Hematopoietic multipotent progenitor cell treated with erythropoietin and hydrocortisone succinate and interleukin-3 and kit ligand, for 8 days (in vitro differentiated cells): ENCODE results near the gene TOPORS.
"Not testable (repeated sequence)": the region's sequence is repeated elsewhere in the genome, so short reads cannot be mapped to it uniquely, and the experiment has no call there.

ENCODE experiments used
- DNase-seq: peaks from one replicate; pipeline ENCODE4 v3.0.0-alpha.2; 2015

Gene TOPORS

GRCh38 chr9:32565967-32566366 is 13.6 kb upstream of the TOPORS start:
- DNase-seq = no peak

- no peak for DNase-seq
Observed at GRCh38 chr9:32558408-32558934, 6.1 kb upstream of the TOPORS start.

GRCh38 chr9:32554591-32554990 is 2.2 kb upstream of the TOPORS start:
- DNase-seq = no peak

- peak; percentile 99 for DNase-seq
Observed at GRCh38 chr9:32554107-32554506, 1.7 kb upstream of the TOPORS start.

GRCh38 chr9:32551276-32552051 is 922 bp downstream of the TOPORS start:
- DNase-seq = peak; percentile 68

GRCh38 chr9:32550562-32551275 is 1.7 kb downstream of the TOPORS start:
- DNase-seq = peak; percentile 86

GRCh38 chr9:32550150-32550561 is 2.2 kb downstream of the TOPORS start:
- DNase-seq = peak; percentile 30

GRCh38 chr9:32548213-32548612 is 4.2 kb downstream of the TOPORS start:
- not testable (repeated sequence) for DNase-seq

GRCh38 chr9:32545884-32546283 is 6.5 kb downstream of the TOPORS start:
- DNase-seq = no peak

GRCh38 chr9:32543047-32543446 is 9.3 kb downstream of the TOPORS start:
- DNase-seq = no peak

- DNase-seq = no peak
Observed at GRCh38 chr9:32533816-32534215, 18.6 kb downstream of the TOPORS start.

GRCh38 chr9:32533336-32533735 is 19.1 kb downstream of the TOPORS start:
- peak; percentile 89 for DNase-seq

- no peak for DNase-seq
Observed at GRCh38 chr9:32526707-32527048, 25.7 kb downstream of the TOPORS start.

- DNase-seq = peak; percentile 88
Observed at GRCh38 chr9:32526041-32526706, 26.2 kb downstream of the TOPORS start, which contains the start of gene RIGI. TSS of gene RIGI (minus strand) at chr9:32526196. CDS start at chr9:32526166, 30 bp downstream.

- DNase-seq = peak; percentile 27
Observed at GRCh38 chr9:32525709-32526030, 26.7 kb downstream of the TOPORS start.

GRCh38 chr9:32524892-32525708 is 27.3 kb downstream of the TOPORS start:
- no peak for DNase-seq

GRCh38 chr9:32524558-32524891 is 27.9 kb downstream of the TOPORS start:
- not testable (repeated sequence) for DNase-seq

- DNase-seq = no peak
Observed at GRCh38 chr9:32523910-32524309, 28.5 kb downstream of the TOPORS start.

- DNase-seq = no peak
Observed at GRCh38 chr9:32518276-32518675, 34.1 kb downstream of the TOPORS start.

GRCh38 chr9:32516241-32516640 is 36.1 kb downstream of the TOPORS start:
- no peak for DNase-seq

GRCh38 chr9:32508728-32509127 is 43.7 kb downstream of the TOPORS start:
- no peak for DNase-seq

GRCh38 chr9:32503008-32503407 is 49.4 kb downstream of the TOPORS start:
- DNase-seq = no peak

GRCh38 chr9:32502464-32502863 is 49.9 kb downstream of the TOPORS start:
- no peak for DNase-seq
